Astrocyte (in vitro differentiated cells and primary cell): ENCODE results near the gene ZNF584.

ENCODE experiments used
- EZH2 ChIP-seq: IDR thresholded peaks from 2 replicates; pipeline ENCODE4 v1.6.1; 2012; ENCODE audit warnings: mild to moderate bottlenecking, low read length, inconsistent platforms; ENCODE audit not compliant: insufficient read depth
- TF ChIP-seq, protein P1 (sequence below): IDR thresholded peaks from 2 replicates; pipeline ENCODE4 v1.5.1; 2011; ENCODE audit warnings: low read depth, mild to moderate bottlenecking, inconsistent platforms, low read length, moderate library complexity; ENCODE audit not compliant: insufficient read depth

DNA sequence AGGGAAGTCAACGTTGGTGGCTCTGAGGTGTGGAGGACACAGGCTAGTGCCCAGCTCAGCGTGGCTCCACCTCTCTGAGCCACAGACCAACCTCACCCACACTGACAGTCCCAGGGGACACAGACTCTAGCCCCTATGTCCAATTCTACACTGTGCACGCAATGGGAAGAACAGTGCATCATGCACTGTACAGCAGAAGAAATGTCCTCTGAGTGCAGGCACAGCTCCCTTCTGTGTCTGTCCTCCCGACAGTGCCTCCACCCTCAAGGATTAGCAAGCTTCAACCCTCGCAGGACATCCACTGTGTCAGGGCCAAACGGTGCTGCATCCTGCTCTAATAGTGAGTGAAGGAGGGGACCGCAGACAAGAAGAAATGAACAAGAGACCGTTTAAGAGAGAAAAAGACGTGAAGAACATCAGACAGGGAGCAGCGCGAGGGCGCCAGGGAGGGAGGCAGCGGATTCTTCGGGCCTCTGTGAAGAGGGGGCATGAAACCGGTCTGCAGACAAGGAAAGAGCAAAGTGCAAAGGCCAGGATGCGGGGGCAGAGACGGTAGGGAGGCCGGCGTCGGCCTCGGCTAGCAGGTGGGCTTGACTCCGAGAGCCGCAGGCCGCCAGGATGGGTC, 28.3 kb upstream of the ZNF584 start:
- TF ChIP-seq, protein P1, sequence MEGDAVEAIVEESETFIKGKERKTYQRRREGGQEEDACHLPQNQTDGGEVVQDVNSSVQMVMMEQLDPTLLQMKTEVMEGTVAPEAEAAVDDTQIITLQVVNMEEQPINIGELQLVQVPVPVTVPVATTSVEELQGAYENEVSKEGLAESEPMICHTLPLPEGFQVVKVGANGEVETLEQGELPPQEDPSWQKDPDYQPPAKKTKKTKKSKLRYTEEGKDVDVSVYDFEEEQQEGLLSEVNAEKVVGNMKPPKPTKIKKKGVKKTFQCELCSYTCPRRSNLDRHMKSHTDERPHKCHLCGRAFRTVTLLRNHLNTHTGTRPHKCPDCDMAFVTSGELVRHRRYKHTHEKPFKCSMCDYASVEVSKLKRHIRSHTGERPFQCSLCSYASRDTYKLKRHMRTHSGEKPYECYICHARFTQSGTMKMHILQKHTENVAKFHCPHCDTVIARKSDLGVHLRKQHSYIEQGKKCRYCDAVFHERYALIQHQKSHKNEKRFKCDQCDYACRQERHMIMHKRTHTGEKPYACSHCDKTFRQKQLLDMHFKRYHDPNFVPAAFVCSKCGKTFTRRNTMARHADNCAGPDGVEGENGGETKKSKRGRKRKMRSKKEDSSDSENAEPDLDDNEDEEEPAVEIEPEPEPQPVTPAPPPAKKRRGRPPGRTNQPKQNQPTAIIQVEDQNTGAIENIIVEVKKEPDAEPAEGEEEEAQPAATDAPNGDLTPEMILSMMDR = no peak
- no peak for TF ChIP-seq EZH2
